HG03139 (cell line): ENCODE measurements around the gene STEAP3.

Experiments
- ATAC-seq: cut with Tn5 transposase; IDR thresholded peaks from one replicate; pipeline ENCODE4 v1.9.1; 2021; ENCODE audit not compliant: unreplicated experiment

The STEAP3 gene

GRCh38 chr2:119225105-119225865 lies 1.7 kb downstream of the STEAP3 start:
- no peak for ATAC-seq

GRCh38 chr2:119225926-119226325 lies 2.3 kb downstream of the STEAP3 start:
- no peak for ATAC-seq

GRCh38 chr2:119227346-119227745 lies 3.7 kb downstream of the STEAP3 start:
- ATAC-seq = no peak

- no peak for ATAC-seq
Measured at GRCh38 chr2:119228136-119228535, 4.5 kb downstream of the STEAP3 start.

- ATAC-seq = no peak
Measured at GRCh38 chr2:119228964-119229363, 5.3 kb downstream of the STEAP3 start.

- ATAC-seq = no peak
Measured at GRCh38 chr2:119229716-119230115, 6.1 kb downstream of the STEAP3 start.

GRCh38 chr2:119230219-119231185 lies 6.9 kb downstream of the STEAP3 start:
- no peak for ATAC-seq

GRCh38 chr2:119231975-119232665 lies 8.5 kb downstream of the STEAP3 start:
- ATAC-seq = no peak

GRCh38 chr2:119232666-119232993 lies 9.0 kb downstream of the STEAP3 start:
- no peak for ATAC-seq

GRCh38 chr2:119233326-119234020 lies 9.8 kb downstream of the STEAP3 start:
- no peak for ATAC-seq

GRCh38 chr2:119234021-119235019 lies 10.7 kb downstream of the STEAP3 start:
- no peak for ATAC-seq

GRCh38 chr2:119236796-119237195 lies 13.2 kb downstream of the STEAP3 start:
- ATAC-seq = no peak

- ATAC-seq = no peak
Measured at GRCh38 chr2:119240311-119241204, 16.9 kb downstream of the STEAP3 start.

GRCh38 chr2:119241205-119241532 lies 17.5 kb downstream of the STEAP3 start:
- ATAC-seq = no peak

- ATAC-seq = no peak
Measured at GRCh38 chr2:119242276-119243119, 18.9 kb downstream of the STEAP3 start.

GRCh38 chr2:119243621-119244020 lies 20.0 kb downstream of the STEAP3 start:
- no peak for ATAC-seq

- no peak for ATAC-seq
Measured at GRCh38 chr2:119245076-119245840, 21.6 kb downstream of the STEAP3 start.
